GM19395 (cell line): ENCODE measurements around the gene NR4A1.

ENCODE experiments used
- ATAC-seq: cut with Tn5 transposase; IDR thresholded peaks from one replicate; pipeline ENCODE4 v1.9.1; 2021; ENCODE audit warnings: mild to moderate bottlenecking, moderate library complexity; ENCODE audit not compliant: unreplicated experiment

The NR4A1 gene

GRCh38 chr12:52074971-52075724, 23.9 kb downstream of the NR4A1 start:
- no peak for ATAC-seq

DNA sequence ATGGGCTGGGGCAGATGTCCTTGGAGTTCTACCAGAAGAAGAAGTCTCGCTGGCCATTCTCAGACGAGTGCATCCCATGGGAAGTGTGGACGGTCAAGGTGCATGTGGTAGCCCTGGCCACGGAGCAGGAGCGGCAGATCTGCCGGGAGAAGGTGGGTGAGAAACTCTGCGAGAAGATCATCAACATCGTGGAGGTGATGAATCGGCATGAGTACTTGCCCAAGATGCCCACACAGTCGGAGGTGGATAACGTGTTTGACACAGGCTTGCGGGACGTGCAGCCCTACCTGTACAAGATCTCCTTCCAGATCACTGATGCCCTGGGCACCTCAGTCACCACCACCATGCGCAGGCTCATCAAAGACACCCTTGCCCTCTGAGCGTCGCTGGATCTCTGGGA, 25.6 kb downstream of the NR4A1 start:
- no peak for ATAC-seq

DNA sequence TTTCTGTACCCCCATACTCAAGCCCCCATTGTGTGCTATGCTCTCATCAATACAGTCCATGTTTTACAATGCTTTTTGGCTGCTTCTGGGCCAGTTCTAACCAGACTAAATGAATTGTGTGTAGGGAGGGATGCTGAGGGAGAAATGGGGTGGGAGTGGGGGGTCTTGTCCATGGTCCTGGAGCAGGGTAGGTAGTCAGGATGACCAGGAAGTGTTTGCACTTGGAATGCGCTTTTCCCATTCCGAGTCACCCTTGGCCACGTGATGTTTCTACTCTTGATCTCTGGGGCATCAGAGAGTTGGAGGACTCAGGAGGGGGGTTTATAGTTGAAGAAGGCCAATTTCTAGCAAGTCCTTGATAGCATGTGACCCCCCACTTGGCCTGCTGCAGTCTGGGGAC, 27.0 kb downstream of the NR4A1 start:
- no peak for ATAC-seq

- no peak for ATAC-seq
Observed at GRCh38 chr12:52079576-52080402, 28.5 kb downstream of the NR4A1 start, which contains the start of gene SMIM41. TSS of gene SMIM41 (plus strand) at chr12:52079704. CDS start at chr12:52079780, 76 bp downstream.

DNA sequence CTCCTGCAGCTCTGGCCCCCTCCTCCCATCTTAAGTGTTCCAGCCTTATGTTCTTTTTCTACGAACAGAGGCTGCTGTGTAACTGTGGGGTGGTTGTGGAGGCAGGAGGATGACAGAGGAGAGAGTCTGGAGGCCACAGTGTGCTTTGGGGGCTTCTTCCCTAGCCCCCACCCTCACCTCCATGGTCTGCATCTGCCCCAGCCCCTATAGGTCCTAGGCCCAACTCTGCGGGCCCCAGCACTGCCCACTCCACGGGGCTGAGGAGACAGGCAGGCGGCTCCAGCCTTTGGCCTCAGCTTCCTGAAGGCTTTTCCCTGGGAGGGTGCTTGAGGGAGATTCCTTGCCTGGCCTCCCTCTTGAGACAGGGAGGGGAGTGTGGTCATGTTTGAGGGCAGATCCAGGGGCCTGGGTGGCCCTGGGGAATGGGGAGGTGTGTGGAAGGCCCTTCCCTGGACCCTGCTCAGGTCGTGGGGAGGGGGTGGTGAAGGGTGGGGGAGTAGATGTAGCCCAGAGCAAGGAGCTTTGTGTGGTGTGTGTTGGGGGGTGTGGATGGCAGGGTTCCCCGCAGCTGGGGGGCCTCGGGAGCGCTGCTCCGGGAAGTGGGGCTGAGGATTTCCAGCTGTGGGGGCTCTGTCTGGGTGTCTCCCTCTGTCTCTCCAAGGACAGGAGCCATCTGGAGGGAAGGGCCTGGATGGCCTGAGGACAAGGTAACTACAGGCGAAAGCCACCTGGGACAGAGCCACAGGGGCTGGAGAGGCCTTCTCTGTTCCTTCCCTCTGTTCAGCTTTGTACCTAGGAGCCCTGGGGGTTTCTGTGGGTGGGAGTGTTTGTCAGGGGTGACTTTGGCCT, 29.4 kb downstream of the NR4A1 start:
- ATAC-seq = no peak

- peak; percentile 63 for ATAC-seq
Observed at GRCh38 chr12:52081263-52081733, 30.1 kb downstream of the NR4A1 start.

- no peak for ATAC-seq
Observed at GRCh38 chr12:52082026-52082668, 30.9 kb downstream of the NR4A1 start.

DNA sequence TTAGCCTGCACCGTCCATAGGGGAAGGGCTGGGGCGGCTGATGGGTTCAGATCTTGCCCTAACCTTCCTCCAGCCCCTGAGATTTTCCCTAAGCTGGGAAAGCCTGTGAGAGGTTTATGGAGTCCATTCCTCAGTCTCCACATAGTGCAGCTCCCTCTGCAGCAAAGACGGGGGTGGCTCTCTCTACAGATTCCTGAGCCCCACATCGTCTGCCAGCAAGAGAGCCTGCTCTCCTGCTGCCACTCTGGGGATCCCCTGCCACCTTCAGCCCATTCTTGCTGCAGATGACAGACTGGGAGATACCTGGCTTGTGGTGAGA, 31.4 kb downstream of the NR4A1 start:
- no peak for ATAC-seq

DNA sequence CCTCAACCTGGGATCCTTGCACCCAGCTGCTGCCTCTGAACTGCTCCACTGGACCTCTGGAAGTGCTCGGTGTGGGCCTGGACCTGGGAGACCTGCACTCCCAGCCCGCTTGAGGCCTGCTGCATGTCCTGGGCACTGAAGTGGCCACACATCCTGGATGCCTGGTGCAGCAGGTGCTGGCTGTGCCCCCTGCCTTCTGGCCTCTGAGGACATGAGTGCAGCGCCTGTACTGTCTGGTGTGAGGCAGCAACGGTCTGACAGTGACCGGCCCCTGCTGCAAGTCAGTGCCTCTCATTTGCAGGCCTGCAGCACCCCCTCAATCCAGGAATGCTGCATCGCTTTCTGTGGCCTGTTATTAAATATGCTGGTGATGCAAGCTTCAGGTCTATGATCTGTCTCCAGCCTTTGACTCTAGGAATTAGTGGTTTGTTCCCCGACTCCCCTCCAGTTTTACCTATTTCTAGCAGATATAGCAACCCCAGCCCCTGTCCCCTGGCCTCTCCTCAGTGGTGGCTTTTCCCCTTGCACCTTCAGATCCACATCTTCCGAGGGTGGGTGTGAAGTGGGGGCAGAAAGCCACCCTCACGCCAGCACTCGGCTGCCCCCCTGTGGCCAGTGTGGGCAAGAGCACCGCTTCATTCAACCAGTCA, 31.9 kb downstream of the NR4A1 start:
- no peak for ATAC-seq

- no peak for ATAC-seq
Observed at GRCh38 chr12:52083638-52083996, 32.4 kb downstream of the NR4A1 start.

- no peak for ATAC-seq
Observed at GRCh38 chr12:52084491-52085231, 33.4 kb downstream of the NR4A1 start.

GRCh38 chr12:52085682-52086180, 34.5 kb downstream of the NR4A1 start:
- ATAC-seq = no peak

DNA sequence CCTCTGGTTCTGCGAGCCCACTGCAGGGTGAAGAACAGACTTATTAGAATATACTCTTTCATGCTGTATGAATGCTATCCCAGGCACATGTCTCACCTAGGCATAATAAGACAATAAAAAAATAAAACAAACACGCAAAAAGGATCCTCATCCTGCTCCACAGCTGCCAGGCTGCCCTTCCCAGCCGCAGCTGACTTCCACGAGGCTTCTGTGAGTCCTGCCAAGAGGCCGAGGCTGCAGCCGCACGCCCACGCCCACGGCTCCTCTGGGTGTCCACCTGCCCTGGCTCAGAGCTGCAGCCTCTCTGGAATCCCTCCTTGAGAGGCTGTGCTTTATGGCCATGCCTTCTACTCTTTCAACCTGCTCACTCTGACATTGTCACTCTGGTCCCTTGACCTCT, 35.1 kb downstream of the NR4A1 start:
- ATAC-seq = no peak

DNA sequence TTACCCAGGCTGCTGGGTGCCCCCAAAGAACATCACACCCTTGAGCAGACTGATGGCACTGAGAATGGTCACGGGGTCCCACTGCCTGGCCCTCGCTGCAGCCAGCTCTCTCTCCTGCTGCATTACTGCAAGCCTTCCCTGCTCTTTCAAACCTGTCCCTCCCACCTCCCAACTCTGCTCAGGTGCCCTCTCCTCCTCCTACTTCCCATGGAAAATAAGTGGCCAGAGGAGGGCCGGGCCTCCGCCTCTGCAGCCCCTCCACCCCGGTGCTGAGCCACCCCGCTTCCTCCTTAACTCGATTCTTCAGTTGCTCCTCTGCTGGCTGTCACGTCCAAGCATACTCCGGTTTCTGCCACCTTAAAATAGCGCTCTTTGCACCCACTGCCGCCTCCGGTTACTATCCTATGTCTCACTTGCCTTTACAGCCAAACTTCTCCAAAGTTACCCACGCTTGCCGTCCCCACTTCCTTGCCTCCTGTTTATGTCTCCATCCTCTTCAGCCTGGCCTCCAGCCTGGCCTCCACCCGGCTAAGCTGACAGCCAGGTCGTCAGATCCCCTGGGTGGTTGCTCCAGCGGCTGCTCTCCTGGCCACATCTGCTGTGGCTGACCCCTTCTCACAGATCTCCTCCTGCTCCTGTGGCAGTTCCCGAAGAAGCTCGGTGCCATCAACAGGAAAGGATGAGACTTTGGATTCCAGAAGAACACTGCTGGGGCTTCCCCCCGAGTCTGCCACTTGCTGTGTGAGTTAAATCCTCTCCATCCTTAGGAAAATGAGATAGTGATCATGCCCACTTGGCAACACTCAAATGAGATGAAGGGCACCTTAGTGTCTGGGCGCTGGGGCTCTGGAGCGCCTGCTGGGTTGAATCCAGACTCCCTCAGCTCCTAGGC, 35.9 kb downstream of the NR4A1 start:
- no peak for ATAC-seq

DNA sequence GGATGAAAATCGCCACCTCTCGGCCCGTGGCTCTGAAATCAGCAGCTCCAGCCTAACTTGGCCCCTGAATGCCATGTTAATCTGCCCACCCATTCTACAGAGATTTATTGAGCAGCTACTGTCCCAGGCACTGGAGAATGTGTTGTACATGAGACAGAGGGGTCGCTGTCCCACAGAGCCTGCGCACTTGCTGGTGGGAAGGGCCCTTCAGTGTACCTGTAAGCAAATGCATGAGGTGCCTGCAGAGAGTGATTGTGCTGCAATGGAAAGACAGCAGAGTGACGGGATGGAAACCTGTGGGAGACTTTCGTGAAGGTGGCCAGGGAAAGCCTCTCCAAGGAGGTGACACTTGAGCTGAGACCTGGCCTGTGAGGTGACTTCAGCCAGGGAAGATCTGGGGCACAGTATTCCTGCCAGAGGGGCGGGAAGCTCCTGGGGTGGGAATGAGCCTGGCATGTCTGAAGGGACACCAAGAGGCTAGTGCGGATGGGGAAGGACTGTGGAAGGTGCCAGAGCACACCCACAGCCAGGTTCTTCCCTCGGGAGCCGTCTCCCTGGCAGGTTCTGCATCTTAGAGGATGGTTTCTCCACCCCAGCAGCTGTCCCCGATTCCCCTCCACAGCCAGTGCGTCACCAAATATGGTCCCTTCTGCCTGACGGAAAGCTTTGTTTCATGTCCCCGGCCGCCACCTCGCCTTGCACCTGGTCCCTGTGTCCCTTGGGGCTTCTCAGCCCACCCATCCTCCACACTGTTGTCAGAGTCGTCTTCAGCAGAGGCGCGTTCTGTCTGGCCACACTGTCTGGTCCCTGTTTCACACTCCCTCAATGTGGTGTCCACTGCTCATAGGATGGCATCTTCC, 36.9 kb downstream of the NR4A1 start:
- peak; percentile 76 for ATAC-seq

GRCh38 chr12:52089491-52089890, 38.2 kb downstream of the NR4A1 start:
- ATAC-seq = no peak

- ATAC-seq = no peak
Observed at GRCh38 chr12:52090291-52090690, 39.0 kb downstream of the NR4A1 start.

GRCh38 chr12:52091061-52091460, 39.8 kb downstream of the NR4A1 start:
- no peak for ATAC-seq
